A549 (cell line): Measurements from ENCODE around the gene ALDH5A1. TPM values are rescaled to one million over a fixed set of nuclear protein-coding genes. Genes with fewer than 3 reads are reported as not detected.

ENCODE experiments used
- ATAC-seq, 2 experiments: fragments of 200-7000 bp in 1 of 2; fragments of >200 bp in 1 of 2; cut with Nextera tagmentation in 1 of 2; cut with Tn5 transposase in 1 of 2; 3 replicates each; pipeline versions ENCODE4 v1.8.0 to v1.9.1; 2018 to 2020; ENCODE audit warnings: mild to moderate bottlenecking in 1 of 2, moderate library complexity in 1 of 2
- CTCF ChIA-PET: fragments of 300-600 bp; sonication (Branson Sonifier 250); formaldehyde crosslinking; extraction: SDS; loops from one replicate; lab custom pipeline; 2021; ENCODE audit warnings: antibody characterized with exemption, inconsistent platforms; lab: Yijun Ruan, JAX
- POLR2A ChIA-PET: fragments of 350-600 bp; formaldehyde crosslinking; extraction: SDS; loops from one replicate; lab custom pipeline; 2021; ENCODE audit warnings: antibody characterized with exemption, inconsistent platforms; lab: Yijun Ruan, JAX
- DNase-seq, 2 experiments: peaks; one replicate each; pipeline versions ENCODE4 v3.0.0 to v3.0.0-alpha.2; 2011 to 2016; ENCODE audit warnings: low read depth in 1 of 2, low spot score in 1 of 2
- FAIRE-seq: peaks from 2 replicates; lab custom pipeline; 2011; peaks lifted over from hg19 to GRCh38; lab: Jason Lieb, UNC
- H3K27ac ChIP-seq, 2 experiments: fragments of >200 bp; sonication (Bioruptor Twin); formaldehyde crosslinking; 3 replicates each; pipeline ENCODE4 v1.5.1; 2016 to 2017
- H3K4me1 ChIP-seq: fragments of >200 bp; sonication (Bioruptor Twin); formaldehyde crosslinking; 3 replicates; pipeline ENCODE4 v1.6.1; 2016
- H3K4me2 ChIP-seq: fragments of >200 bp; sonication (Bioruptor Twin); formaldehyde crosslinking; 3 replicates; pipeline ENCODE4 v1.6.1; 2016
- H3K4me3 ChIP-seq: fragments of >200 bp; sonication (Bioruptor Twin); formaldehyde crosslinking; 3 replicates; pipeline ENCODE4 v1.5.1; 2016
- H3K9me3 ChIP-seq: fragments of >200 bp; sonication (Bioruptor Twin); formaldehyde crosslinking; 3 replicates; pipeline ENCODE4 v1.6.1; 2016
- BHLHE40 ChIP-seq: IDR thresholded peaks from 2 replicates; pipeline ENCODE4 v1.6.1; 2012; ENCODE audit warnings: low read depth, low read length, inconsistent platforms
- CBX8 ChIP-seq: fragments of 200-600 bp; sonication (generic); IDR thresholded peaks from 2 replicates; pipeline ENCODE4 v1.6.1; 2016
- CEBPB ChIP-seq, 2 experiments: fragments of >200 bp in 1 of 2; sonication (Bioruptor Twin) in 1 of 2; formaldehyde crosslinking in 1 of 2; IDR thresholded peaks; 2 replicates each; pipeline ENCODE4 v1.6.1; 2012 to 2016
- CHD2 ChIP-seq: fragments of 150-350 bp; IDR thresholded peaks from 2 replicates; pipeline ENCODE4 v1.6.1; 2014; ENCODE audit warnings: low read length; ENCODE audit not compliant: partially characterized antibody
- CHD4 ChIP-seq: fragments of 200-600 bp; sonication (generic); IDR thresholded peaks from 2 replicates; pipeline ENCODE4 v1.6.1; 2016; ENCODE audit warnings: antibody characterized with exemption, mild to moderate bottlenecking, borderline replicate concordance
- EHF ChIP-seq: fragments of 250-450 bp; sonication (Bioruptor Pico); IDR thresholded peaks from 2 replicates; pipeline ENCODE4 v1.5.0; 2020; ENCODE audit warnings: mild to moderate bottlenecking
- EHMT2 ChIP-seq: fragments of 200-600 bp; sonication (generic); IDR thresholded peaks from 2 replicates; pipeline ENCODE4 v1.6.1; 2016; ENCODE audit warnings: antibody characterized with exemption, low read depth, mild to moderate bottlenecking, moderate library complexity
- ESRRA ChIP-seq: fragments of 150-350 bp; IDR thresholded peaks from 2 replicates; pipeline ENCODE4 v1.6.1; 2014; ENCODE audit warnings: mild to moderate bottlenecking, low read length, borderline replicate concordance
- FOSB ChIP-seq: fragments of 250-450 bp; sonication (Bioruptor Pico); IDR thresholded peaks from 2 replicates; pipeline ENCODE4 v1.5.0; 2020; ENCODE audit warnings: mild to moderate bottlenecking, moderate library complexity
- FOXS1 ChIP-seq: fragments of 250-450 bp; sonication (Bioruptor Pico); IDR thresholded peaks from 2 replicates; pipeline ENCODE4 v1.5.0; 2020; ENCODE audit warnings: mild to moderate bottlenecking, moderate library complexity
- GATA3 ChIP-seq: IDR thresholded peaks from 2 replicates; pipeline ENCODE4 v1.6.1; 2012; ENCODE audit warnings: borderline replicate concordance
- JUN ChIP-seq, 2 experiments: fragments of >200 bp; sonication (Bioruptor Twin); formaldehyde crosslinking; IDR thresholded peaks; 2 replicates in 1 of 2; 3 replicates in 1 of 2; pipeline ENCODE4 v1.6.1; 2016 to 2017
- JUNB ChIP-seq: fragments of >200 bp; sonication (Bioruptor Twin); formaldehyde crosslinking; IDR thresholded peaks from 2 replicates; pipeline ENCODE4 v1.6.1; 2016
- KDM1A ChIP-seq: fragments of 200-600 bp; sonication (generic); IDR thresholded peaks from 2 replicates; pipeline ENCODE4 v1.6.1; 2016; ENCODE audit warnings: low read depth, mild to moderate bottlenecking
- KDM5A ChIP-seq: fragments of 200-600 bp; sonication (generic); IDR thresholded peaks from 2 replicates; pipeline ENCODE4 v1.6.1; 2016; ENCODE audit warnings: antibody characterized with exemption, mild to moderate bottlenecking
- MAZ ChIP-seq: fragments of 150-350 bp; IDR thresholded peaks from 2 replicates; pipeline ENCODE4 v1.6.1; 2014; ENCODE audit warnings: antibody characterized with exemption, low read depth, low read length, borderline replicate concordance
- NPAS2 ChIP-seq: fragments of 250-450 bp; sonication (Bioruptor Pico); IDR thresholded peaks from 2 replicates; pipeline ENCODE4 v1.8.0; 2022; ENCODE audit warnings: mild to moderate bottlenecking, moderate library complexity, borderline replicate concordance
- NR3C1 ChIP-seq: fragments of >200 bp; sonication (Bioruptor Twin); formaldehyde crosslinking; IDR thresholded peaks from 3 replicates; pipeline ENCODE4 v1.6.1; 2017
- POLR2AphosphoS2 ChIP-seq: conservative IDR thresholded peaks from 2 replicates; pipeline ENCODE4 v1.6.1; 2012; ENCODE audit warnings: low read length, improper control_type of control experiment, inconsistent platforms
- RARB ChIP-seq: fragments of 250-450 bp; sonication (Bioruptor Pico); IDR thresholded peaks from 2 replicates; pipeline ENCODE4 v1.8.0; 2021; ENCODE audit warnings: mild to moderate bottlenecking, moderate library complexity
- RCOR1 ChIP-seq: fragments of 150-350 bp; IDR thresholded peaks from 2 replicates; pipeline ENCODE4 v1.6.1; 2014; ENCODE audit warnings: antibody characterized with exemption, low read length, low read depth
- RFX5 ChIP-seq: fragments of 450-650 bp; IDR thresholded peaks from 2 replicates; pipeline ENCODE4 v1.7.1; 2014; ENCODE audit warnings: antibody characterized with exemption, mild to moderate bottlenecking, moderate library complexity
- SMC3 ChIP-seq: fragments of >200 bp; sonication (Bioruptor Twin); formaldehyde crosslinking; IDR thresholded peaks from 3 replicates; pipeline ENCODE4 v1.6.1; 2018; ENCODE audit warnings: inconsistent platforms
- SREBF2 ChIP-seq: fragments of 450-650 bp; IDR thresholded peaks from 2 replicates; pipeline ENCODE4 v1.6.1; 2014; ENCODE audit warnings: mild to moderate bottlenecking, moderate library complexity
- ZNF302 ChIP-seq: fragments of 250-450 bp; sonication (Bioruptor Pico); IDR thresholded peaks from 2 replicates; pipeline ENCODE4 v1.9.0; 2021; ENCODE audit warnings: inconsistent platforms, mild to moderate bottlenecking, moderate library complexity
- ZSCAN20 ChIP-seq: fragments of 250-450 bp; sonication (Bioruptor Pico); IDR thresholded peaks from 2 replicates; pipeline ENCODE4 v1.8.0; 2022; ENCODE audit warnings: mild to moderate bottlenecking, moderate library complexity
- WGBS: methylation state at CpG from one replicate; pipeline ENCODE4 v1.1.6; 2017; ENCODE audit errors: missing lambda C conversion rate; 5-methylcytosine and 5-hydroxymethylcytosine counted together
- polyA plus RNA-seq, 4 experiments: library from polyadenylated mRNA; depleted of rRNA in 3 of 4; stranded (reverse); fragments of >200 nt; fragmentation: RNase III in 1 of 4; extraction: RNeasy Plus Mini Kit Qiagen cat#74134 plus additional on column Dnase treatment in 1 of 4; gene quantifications; 2 replicates in 3 of 4; 3 replicates in 1 of 4; pipeline ENCODE4 v1.2.3, GENCODE V29; 2011 to 2017
- TF ChIP-seq, protein P1 (sequence below): fragments of 250-450 bp; sonication (Bioruptor Pico); IDR thresholded peaks from 2 replicates; pipeline ENCODE4 v1.5.0; 2020; ENCODE audit warnings: low read depth, mild to moderate bottlenecking, moderate library complexity
- TF ChIP-seq, protein P2 (sequence below): IDR thresholded peaks from 2 replicates; pipeline ENCODE4 v1.6.1; 2012; ENCODE audit warnings: low read depth, borderline replicate concordance
- TF ChIP-seq, protein P3 (sequence below): fragments of 250-450 bp; sonication (Bioruptor Pico); IDR thresholded peaks from 2 replicates; pipeline ENCODE4 v1.5.0; 2021; ENCODE audit warnings: mild to moderate bottlenecking, moderate library complexity, borderline replicate concordance
- TF ChIP-seq, protein P4 (sequence below): fragments of >200 bp; sonication (Bioruptor Twin); formaldehyde crosslinking; IDR thresholded peaks from 2 replicates; pipeline ENCODE4 v1.6.1; 2016
- TF ChIP-seq, protein P5 (sequence below): fragments of 150-350 bp; IDR thresholded peaks from 2 replicates; pipeline ENCODE4 v1.6.1; 2014; ENCODE audit warnings: low read depth, mild to moderate bottlenecking, low read length
- TF ChIP-seq, protein P6 (sequence below): fragments of >200 bp; sonication (Bioruptor Twin); formaldehyde crosslinking; IDR thresholded peaks from 3 replicates; pipeline ENCODE4 v1.5.1; 2016
- TF ChIP-seq, protein P7 (sequence below): IDR thresholded peaks from 2 replicates; pipeline ENCODE4 v1.6.1; 2012

Gene ALDH5A1
- polyA plus RNA-seq, 2 of the 4 experiments (the other 2 are of a cell fraction) = 6.9 to 10.9 TPM

DNA sequence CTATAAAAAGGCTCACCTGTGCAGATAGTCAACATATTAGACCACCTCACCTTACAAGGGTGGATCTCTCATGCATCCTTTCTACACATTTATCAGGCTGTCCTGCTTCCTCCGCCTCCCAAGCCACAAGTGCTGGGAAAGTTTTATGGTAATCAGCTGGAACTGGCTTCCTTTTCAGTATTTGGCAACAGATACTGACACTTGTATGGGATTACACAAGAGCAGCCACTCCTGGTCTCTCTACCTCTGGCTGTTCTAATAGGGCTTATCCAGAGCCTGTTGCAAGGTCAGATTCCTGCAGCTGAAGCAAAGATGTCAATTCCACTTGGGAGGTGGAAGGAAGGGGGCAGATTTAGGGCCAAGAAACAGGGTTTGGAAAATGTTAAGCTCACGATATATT, 4.9 kb upstream of the ALDH5A1 start:
- ChIA-PET CTCF (interaction anchor here (1.1 kb wide), 1 partner anchor 8 kb away, joined by 4 read pairs; no protein-coding TSS in a partner anchor), POLR2A (no interaction called here)
- H3K4me1 ChIP-seq = peaks cover 11% of the 10 kb centered on the region; the same call in 1 of the 3 replicates
- H3K9me3 ChIP-seq = no peaks in the 10 kb centered on the region
- TF ChIP-seq FOSB (CRISPR knock-in tag) (no peak), NR3C1 (no peak), RFX5 (no peak), KDM5A (no peak), EHMT2 (no peak), CHD4 (no peak), SREBF2 (no peak), RCOR1 (no peak), KDM1A (no peak), FOXS1 (CRISPR knock-in tag) (no peak), ESRRA (no peak), BHLHE40 (no peak), JUN (IDR thresholded peaks at IDR 0.05) (no peak), GATA3 (no peak), CEBPB (IDR thresholded peaks at IDR 0.05) (no peak), SMC3 (no peak), ZNF302 (CRISPR knock-in tag) (no peak), POLR2AphosphoS2 (no peak)
- TF ChIP-seq, protein P1, sequence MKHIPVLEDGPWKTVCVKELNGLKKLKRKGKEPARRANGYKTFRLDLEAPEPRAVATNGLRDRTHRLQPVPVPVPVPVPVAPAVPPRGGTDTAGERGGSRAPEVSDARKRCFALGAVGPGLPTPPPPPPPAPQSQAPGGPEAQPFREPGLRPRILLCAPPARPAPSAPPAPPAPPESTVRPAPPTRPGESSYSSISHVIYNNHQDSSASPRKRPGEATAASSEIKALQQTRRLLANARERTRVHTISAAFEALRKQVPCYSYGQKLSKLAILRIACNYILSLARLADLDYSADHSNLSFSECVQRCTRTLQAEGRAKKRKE (CRISPR knock-in tag) = no peak
- TF ChIP-seq, protein P2, sequence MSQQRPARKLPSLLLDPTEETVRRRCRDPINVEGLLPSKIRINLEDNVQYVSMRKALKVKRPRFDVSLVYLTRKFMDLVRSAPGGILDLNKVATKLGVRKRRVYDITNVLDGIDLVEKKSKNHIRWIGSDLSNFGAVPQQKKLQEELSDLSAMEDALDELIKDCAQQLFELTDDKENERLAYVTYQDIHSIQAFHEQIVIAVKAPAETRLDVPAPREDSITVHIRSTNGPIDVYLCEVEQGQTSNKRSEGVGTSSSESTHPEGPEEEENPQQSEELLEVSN = no peak
- WGBS = 90% methylated on average over 2 of the region's 2 CpGs
- DNase-seq = no peak
- no peak for ATAC-seq
- no peak for FAIRE-seq
- no peak overlapping the region for H3K4me3 ChIP-seq
- H3K4me2 ChIP-seq = no peak overlapping the region
- no peak overlapping the region for H3K27ac ChIP-seq

DNA sequence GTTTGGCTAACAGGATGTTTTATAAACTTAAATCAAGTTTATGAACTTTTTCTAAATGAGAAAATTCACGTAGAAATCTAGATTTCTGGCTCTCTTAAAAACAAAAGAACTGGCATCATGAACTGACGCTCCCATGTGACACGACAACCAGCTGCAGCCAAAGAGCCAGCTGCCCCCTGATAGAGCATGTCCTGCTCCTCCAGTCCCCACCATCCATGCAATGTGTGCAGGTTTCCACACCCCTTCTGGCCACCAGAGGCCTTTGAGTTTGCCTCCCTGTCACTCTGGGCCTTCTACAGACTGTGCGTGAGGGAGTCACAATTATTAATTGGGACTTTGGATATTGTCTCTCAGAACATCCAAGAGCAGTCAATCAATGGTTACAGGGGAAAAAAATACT, 3.8 kb upstream of the ALDH5A1 start:
- FAIRE-seq (no peak), ATAC-seq (no peak), DNase-seq (no peak)
- no peak overlapping the region for H3K4me2 ChIP-seq
- POLR2A ChIA-PET = no interaction called here
- H3K9me3 ChIP-seq = no peaks in the 10 kb centered on the region
- H3K4me3 ChIP-seq = no peak overlapping the region
- CTCF ChIA-PET = interaction anchor here (1.1 kb wide), 1 partner anchor 9 kb away, joined by 4 read pairs; no protein-coding TSS in a partner anchor
- TF ChIP-seq MAZ = no peak
- TF ChIP-seq FOSB (CRISPR knock-in tag) = no peak
- TF ChIP-seq, protein P3, sequence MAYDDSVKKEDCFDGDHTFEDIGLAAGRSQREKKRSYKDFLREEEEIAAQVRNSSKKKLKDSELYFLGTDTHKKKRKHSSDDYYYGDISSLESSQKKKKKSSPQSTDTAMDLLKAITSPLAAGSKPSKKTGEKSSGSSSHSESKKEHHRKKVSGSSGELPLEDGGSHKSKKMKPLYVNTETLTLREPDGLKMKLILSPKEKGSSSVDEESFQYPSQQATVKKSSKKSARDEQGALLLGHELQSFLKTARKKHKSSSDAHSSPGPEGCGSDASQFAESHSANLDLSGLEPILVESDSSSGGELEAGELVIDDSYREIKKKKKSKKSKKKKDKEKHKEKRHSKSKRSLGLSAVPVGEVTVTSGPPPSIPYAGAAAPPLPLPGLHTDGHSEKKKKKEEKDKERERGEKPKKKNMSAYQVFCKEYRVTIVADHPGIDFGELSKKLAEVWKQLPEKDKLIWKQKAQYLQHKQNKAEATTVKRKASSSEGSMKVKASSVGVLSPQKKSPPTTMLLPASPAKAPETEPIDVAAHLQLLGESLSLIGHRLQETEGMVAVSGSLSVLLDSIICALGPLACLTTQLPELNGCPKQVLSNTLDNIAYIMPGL (CRISPR knock-in tag) = no peak
- TF ChIP-seq RCOR1 = no peak
- TF ChIP-seq, protein P4, sequence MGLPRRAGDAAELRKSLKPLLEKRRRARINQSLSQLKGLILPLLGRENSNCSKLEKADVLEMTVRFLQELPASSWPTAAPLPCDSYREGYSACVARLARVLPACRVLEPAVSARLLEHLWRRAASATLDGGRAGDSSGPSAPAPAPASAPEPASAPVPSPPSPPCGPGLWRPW = no peak
- no peak for TF ChIP-seq NPAS2 (CRISPR knock-in tag)
- TF ChIP-seq RFX5 = no peak
- no peak for TF ChIP-seq RARB (CRISPR knock-in tag)
- TF ChIP-seq CEBPB (IDR thresholded peaks at IDR 0.05) = no peak
- TF ChIP-seq ZSCAN20 (CRISPR knock-in tag) = no peak
- no peak for TF ChIP-seq EHF (CRISPR knock-in tag)
- TF ChIP-seq, protein P5, sequence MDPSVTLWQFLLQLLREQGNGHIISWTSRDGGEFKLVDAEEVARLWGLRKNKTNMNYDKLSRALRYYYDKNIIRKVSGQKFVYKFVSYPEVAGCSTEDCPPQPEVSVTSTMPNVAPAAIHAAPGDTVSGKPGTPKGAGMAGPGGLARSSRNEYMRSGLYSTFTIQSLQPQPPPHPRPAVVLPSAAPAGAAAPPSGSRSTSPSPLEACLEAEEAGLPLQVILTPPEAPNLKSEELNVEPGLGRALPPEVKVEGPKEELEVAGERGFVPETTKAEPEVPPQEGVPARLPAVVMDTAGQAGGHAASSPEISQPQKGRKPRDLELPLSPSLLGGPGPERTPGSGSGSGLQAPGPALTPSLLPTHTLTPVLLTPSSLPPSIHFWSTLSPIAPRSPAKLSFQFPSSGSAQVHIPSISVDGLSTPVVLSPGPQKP = no peak
- no peak for TF ChIP-seq CHD4
- TF ChIP-seq, protein P6, sequence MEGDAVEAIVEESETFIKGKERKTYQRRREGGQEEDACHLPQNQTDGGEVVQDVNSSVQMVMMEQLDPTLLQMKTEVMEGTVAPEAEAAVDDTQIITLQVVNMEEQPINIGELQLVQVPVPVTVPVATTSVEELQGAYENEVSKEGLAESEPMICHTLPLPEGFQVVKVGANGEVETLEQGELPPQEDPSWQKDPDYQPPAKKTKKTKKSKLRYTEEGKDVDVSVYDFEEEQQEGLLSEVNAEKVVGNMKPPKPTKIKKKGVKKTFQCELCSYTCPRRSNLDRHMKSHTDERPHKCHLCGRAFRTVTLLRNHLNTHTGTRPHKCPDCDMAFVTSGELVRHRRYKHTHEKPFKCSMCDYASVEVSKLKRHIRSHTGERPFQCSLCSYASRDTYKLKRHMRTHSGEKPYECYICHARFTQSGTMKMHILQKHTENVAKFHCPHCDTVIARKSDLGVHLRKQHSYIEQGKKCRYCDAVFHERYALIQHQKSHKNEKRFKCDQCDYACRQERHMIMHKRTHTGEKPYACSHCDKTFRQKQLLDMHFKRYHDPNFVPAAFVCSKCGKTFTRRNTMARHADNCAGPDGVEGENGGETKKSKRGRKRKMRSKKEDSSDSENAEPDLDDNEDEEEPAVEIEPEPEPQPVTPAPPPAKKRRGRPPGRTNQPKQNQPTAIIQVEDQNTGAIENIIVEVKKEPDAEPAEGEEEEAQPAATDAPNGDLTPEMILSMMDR = no peak
- TF ChIP-seq, protein P7, sequence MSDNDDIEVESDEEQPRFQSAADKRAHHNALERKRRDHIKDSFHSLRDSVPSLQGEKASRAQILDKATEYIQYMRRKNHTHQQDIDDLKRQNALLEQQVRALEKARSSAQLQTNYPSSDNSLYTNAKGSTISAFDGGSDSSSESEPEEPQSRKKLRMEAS = no peak
- TF ChIP-seq CHD2 = no peak
- no peak for TF ChIP-seq JUNB
- TF ChIP-seq CBX8 = no peak
- TF ChIP-seq, all 56 proteins: peak for 0
- Histone ChIP-seq H3K4me1 (peaks cover 6% of the 10 kb centered on the region; the same call in 1 of the 3 replicates), H3K27ac (no peak overlapping the region)
- WGBS = 93% methylated on average over 4 of the region's 4 CpGs
